Gastroesophageal sphincter (tissue), 3 donors: ENCODE data around the gene PRR19.

Experiments
- CTCF ChIP-seq, 4 experiments: fragments of 200-600 bp in 2 of 4; fragments of 450-650 bp in 2 of 4; sonication (generic) in 1 of 4; IDR thresholded peaks; one replicate each; pipeline ENCODE4 v1.5.1; 2017 to 2019; ENCODE audit warnings: antibody characterized with exemption in 4 of 4, mild to moderate bottlenecking in 2 of 4, moderate library complexity in 2 of 4
- POLR2A ChIP-seq, 2 donors: fragments of 450-650 bp; IDR thresholded peaks; one replicate each; pipeline ENCODE4 v1.6.1; 2017; ENCODE audit warnings: antibody characterized with exemption in 2 of 2, mild to moderate bottlenecking in 2 of 2, moderate library complexity in 1 of 2
- POLR2AphosphoS5 ChIP-seq: sonication (generic); formaldehyde crosslinking; IDR thresholded peaks from one replicate; pipeline ENCODE4 v1.6.1; 2017; ENCODE audit warnings: antibody characterized with exemption

GRCh38 chr19:42285988-42286348 is 16.0 kb upstream of the PRR19 start:
- no peak for TF ChIP-seq CTCF (IDR thresholded peaks at IDR 0.05)
- no peak for TF ChIP-seq POLR2A (IDR thresholded peaks at IDR 0.05)
- no peak for TF ChIP-seq POLR2AphosphoS5
